ENCODE results near the gene SORCS1.
A peak's percentile ranks its signal among the peaks of the same experiment; 100 is the strongest.
"Not testable (repeated sequence)": the region's sequence is repeated elsewhere in the genome, so short reads cannot be mapped to it uniquely, and the experiment has no call there.

Gene SORCS1

GRCh38 chr10:107037192-107038122 is 127.0 kb downstream of the SORCS1 start:
- DNase-seq: no peak

- no peak for DNase-seq
These were observed 130.6 kb downstream of the SORCS1 start for GRCh38 chr10:107033799-107034422.

GRCh38 chr10:107032700-107033401 is 131.7 kb downstream of the SORCS1 start:
- no peak for DNase-seq

- peak; percentile 22 for DNase-seq
These were observed 132.4 kb downstream of the SORCS1 start for GRCh38 chr10:107031931-107032699.

- no peak for DNase-seq
These were observed 136.3 kb downstream of the SORCS1 start for GRCh38 chr10:107028236-107028635.

GRCh38 chr10:107025676-107026075 is 138.8 kb downstream of the SORCS1 start:
- no peak for DNase-seq

GRCh38 chr10:107024033-107024432 is 140.5 kb downstream of the SORCS1 start:
- DNase-seq: not testable (repeated sequence)

GRCh38 chr10:107022600-107023354 is 141.7 kb downstream of the SORCS1 start:
- DNase-seq: no peak

GRCh38 chr10:107019154-107019553 is 145.4 kb downstream of the SORCS1 start:
- no peak for DNase-seq

- DNase-seq: no peak
These were observed 151.1 kb downstream of the SORCS1 start for GRCh38 chr10:107013258-107014006.

GRCh38 chr10:107011992-107012391 is 152.5 kb downstream of the SORCS1 start:
- no peak for DNase-seq

GRCh38 chr10:107011105-107011504 is 153.4 kb downstream of the SORCS1 start:
- DNase-seq: no peak

GRCh38 chr10:107010531-107010930 is 154.0 kb downstream of the SORCS1 start:
- DNase-seq: no peak

- DNase-seq: no peak
These were observed 160.1 kb downstream of the SORCS1 start for GRCh38 chr10:107004362-107004761.

- no peak for DNase-seq
These were observed 162.4 kb downstream of the SORCS1 start for GRCh38 chr10:107002068-107002467.

- DNase-seq: no peak
These were observed 165.3 kb downstream of the SORCS1 start for GRCh38 chr10:106999118-106999707.

- DNase-seq: no peak
These were observed 166.8 kb downstream of the SORCS1 start for GRCh38 chr10:106997721-106998120.

GRCh38 chr10:106996510-106996909 is 168.0 kb downstream of the SORCS1 start:
- no peak for DNase-seq

GRCh38 chr10:106992055-106992454 is 172.5 kb downstream of the SORCS1 start:
- no peak for DNase-seq

- DNase-seq: no peak
These were observed 173.4 kb downstream of the SORCS1 start for GRCh38 chr10:106991091-106991490.

- no peak for DNase-seq
These were observed 177.1 kb downstream of the SORCS1 start for GRCh38 chr10:106987362-106987761.
